Tibial nerve (tissue), 4 donors: ENCODE data around the gene SUCLG2. TPM values are rescaled to one million over a fixed set of nuclear protein-coding genes. Genes with fewer than 3 reads are reported as not detected.

Source experiments
- DNase-seq, 2 donors: peaks; one replicate each; pipeline ENCODE4 v3.0.0-alpha.2; 2019; ENCODE audit warnings: low spot score in 2 of 2
- H3K27ac ChIP-seq, 4 donors: fragments of 200-600 bp; sonication (generic) in 3 of 4; one replicate each; pipeline ENCODE4 v1.5.1; 2017 to 2019; ENCODE audit warnings: mild to moderate bottlenecking in 1 of 4
- H3K27me3 ChIP-seq, 2 donors: fragments of 200-600 bp; sonication (generic) in 1 of 2; one replicate each; pipeline versions ENCODE4 v1.5.1 to v1.6.0; 2017 to 2019
- H3K36me3 ChIP-seq, 3 donors: fragments of 200-600 bp; sonication (generic); one replicate each; pipeline ENCODE4 v1.5.1; 2018 to 2019
- H3K4me1 ChIP-seq, 4 donors: fragments of 200-600 bp; sonication (generic) in 3 of 4; one replicate each; pipeline ENCODE4 v1.5.1; 2017 to 2019
- H3K4me3 ChIP-seq, 4 donors: fragments of 200-600 bp; sonication (generic) in 3 of 4; one replicate each; pipeline ENCODE4 v1.5.1; 2017 to 2019; ENCODE audit warnings: mild to moderate bottlenecking in 1 of 4, moderate library complexity in 1 of 4
- H3K9me3 ChIP-seq, 4 donors: fragments of 200-600 bp; sonication (generic) in 3 of 4; one replicate each; pipeline ENCODE4 v1.5.1; 2017 to 2019
- EP300 ChIP-seq, 2 donors: sonication (generic); formaldehyde crosslinking; IDR thresholded peaks; one replicate each; pipeline ENCODE4 v1.6.1; 2017; ENCODE audit warnings: antibody characterized with exemption in 2 of 2, mild to moderate bottlenecking in 1 of 2
- POLR2A ChIP-seq, 2 donors: fragments of 450-650 bp; IDR thresholded peaks; one replicate each; pipeline ENCODE4 v1.6.1; 2017; ENCODE audit warnings: antibody characterized with exemption in 2 of 2, mild to moderate bottlenecking in 2 of 2, moderate library complexity in 2 of 2
- WGBS, 2 donors: methylation state at CpG; one replicate each; pipeline ENCODE4 v1.1.5; 2018; 5-methylcytosine and 5-hydroxymethylcytosine counted together
- total RNA-seq, 4 donors: library from RNA; depleted of rRNA; stranded (reverse); fragments of >200 nt; gene quantifications; one replicate each; pipeline ENCODE4 v1.1.0, GENCODE V29; 2016
- TF ChIP-seq, protein P1 (sequence below), 5 experiments: fragments of 200-600 bp in 3 of 5; fragments of 450-650 bp in 2 of 5; sonication (generic) in 3 of 5; IDR thresholded peaks; one replicate each; pipeline ENCODE4 v1.5.1; 2016 to 2019; ENCODE audit warnings: antibody characterized with exemption in 5 of 5, mild to moderate bottlenecking in 3 of 5, moderate library complexity in 2 of 5

Gene SUCLG2
- total RNA-seq, 4 donors from 2014 or later, result 28.0 to 52.8 (median 42.7) TPM

GRCh38 chr3:67561667-67562394, 92.6 kb downstream of the SUCLG2 start:
- no peaks in the 10 kb centered on the region for H3K36me3 ChIP-seq
- H3K4me3 ChIP-seq, result no peak overlapping the region
- no peaks in the 10 kb centered on the region for H3K9me3 ChIP-seq
- 71 to 73% methylated on average over 2 of the region's 2 CpGs for WGBS, 2 donors
- H3K27me3 ChIP-seq, result no peaks in the 10 kb centered on the region
- no peak overlapping the region for H3K27ac ChIP-seq
- no peak for DNase-seq
- TF ChIP-seq, protein P1, sequence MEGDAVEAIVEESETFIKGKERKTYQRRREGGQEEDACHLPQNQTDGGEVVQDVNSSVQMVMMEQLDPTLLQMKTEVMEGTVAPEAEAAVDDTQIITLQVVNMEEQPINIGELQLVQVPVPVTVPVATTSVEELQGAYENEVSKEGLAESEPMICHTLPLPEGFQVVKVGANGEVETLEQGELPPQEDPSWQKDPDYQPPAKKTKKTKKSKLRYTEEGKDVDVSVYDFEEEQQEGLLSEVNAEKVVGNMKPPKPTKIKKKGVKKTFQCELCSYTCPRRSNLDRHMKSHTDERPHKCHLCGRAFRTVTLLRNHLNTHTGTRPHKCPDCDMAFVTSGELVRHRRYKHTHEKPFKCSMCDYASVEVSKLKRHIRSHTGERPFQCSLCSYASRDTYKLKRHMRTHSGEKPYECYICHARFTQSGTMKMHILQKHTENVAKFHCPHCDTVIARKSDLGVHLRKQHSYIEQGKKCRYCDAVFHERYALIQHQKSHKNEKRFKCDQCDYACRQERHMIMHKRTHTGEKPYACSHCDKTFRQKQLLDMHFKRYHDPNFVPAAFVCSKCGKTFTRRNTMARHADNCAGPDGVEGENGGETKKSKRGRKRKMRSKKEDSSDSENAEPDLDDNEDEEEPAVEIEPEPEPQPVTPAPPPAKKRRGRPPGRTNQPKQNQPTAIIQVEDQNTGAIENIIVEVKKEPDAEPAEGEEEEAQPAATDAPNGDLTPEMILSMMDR (IDR thresholded peaks at IDR 0.05), result no peak
- no peak for TF ChIP-seq EP300 (IDR thresholded peaks at IDR 0.05)
- H3K4me1 ChIP-seq, result peaks cover 0 to 9% (median 0%) of the 10 kb centered on the region in 4 donors

GRCh38 chr3:67561266-67561665, 93.1 kb downstream of the SUCLG2 start:
- H3K4me3 ChIP-seq, result no peak overlapping the region
- H3K9me3 ChIP-seq, result no peaks in the 10 kb centered on the region
- H3K36me3 ChIP-seq, result no peaks in the 10 kb centered on the region
- H3K27me3 ChIP-seq, result no peaks in the 10 kb centered on the region
- peaks cover 0 to 9% (median 0%) of the 10 kb centered on the region in 4 donors for H3K4me1 ChIP-seq
- WGBS, 2 donors, result 0 to 2% methylated on average over 1 of the region's 1 CpG
- no peak for DNase-seq
- H3K27ac ChIP-seq, result no peak overlapping the region
- TF ChIP-seq, protein P1 (IDR thresholded peaks at IDR 0.05), result no peak
- TF ChIP-seq EP300 (IDR thresholded peaks at IDR 0.05), result no peak
- TF ChIP-seq POLR2A (IDR thresholded peaks at IDR 0.05), result no peak

- H3K27ac ChIP-seq, result no peak overlapping the region
- H3K4me1 ChIP-seq, result peaks cover 0 to 9% (median 0%) of the 10 kb centered on the region in 4 donors
- no peak for TF ChIP-seq POLR2A (IDR thresholded peaks at IDR 0.05)
- 90 to 94% methylated on average over 7 of the region's 7 CpGs for WGBS, 2 donors
- H3K9me3 ChIP-seq, result no peaks in the 10 kb centered on the region
- H3K4me3 ChIP-seq, result no peak overlapping the region
- H3K36me3 ChIP-seq, result no peaks in the 10 kb centered on the region
- no peak for DNase-seq
- no peaks in the 10 kb centered on the region for H3K27me3 ChIP-seq
Observed at GRCh38 chr3:67559029-67559605, 95.3 kb downstream of the SUCLG2 start.

DNA sequence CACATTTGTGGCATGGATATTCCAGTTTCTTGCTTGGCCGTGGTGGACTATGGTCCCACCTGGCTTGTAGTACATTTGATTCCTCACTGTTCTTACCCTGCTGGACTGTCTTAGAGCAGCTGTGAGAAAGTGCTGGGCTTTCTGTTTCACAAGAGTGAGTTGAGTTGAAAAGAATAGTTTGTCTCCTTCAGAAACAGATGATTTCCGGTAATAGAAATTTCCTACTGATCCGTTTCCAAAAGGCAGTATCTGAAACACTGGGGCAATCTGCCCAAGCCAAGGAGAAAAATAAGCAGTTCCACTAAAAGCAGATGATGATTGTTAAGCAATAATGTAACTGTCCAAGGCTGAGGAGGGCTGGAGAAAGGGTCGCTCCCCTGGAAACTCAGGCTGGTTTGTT, 96.0 kb downstream of the SUCLG2 start:
- WGBS, 2 donors, result 72 to 73% methylated on average over 4 of the region's 4 CpGs
- H3K27me3 ChIP-seq, result no peaks in the 10 kb centered on the region
- H3K4me1 ChIP-seq, result peaks cover 0 to 9% (median 0%) of the 10 kb centered on the region in 4 donors
- DNase-seq, result peak in 1 of 2 donors; percentile 48
- H3K9me3 ChIP-seq, result no peaks in the 10 kb centered on the region
- H3K27ac ChIP-seq, result peak overlapping the region in 1 of 4 donors; percentile 16
- TF ChIP-seq POLR2A (IDR thresholded peaks at IDR 0.05) (no peak), EP300 (IDR thresholded peaks at IDR 0.05) (peak in 1 of 2 donors; percentile 27)
- TF ChIP-seq, protein P1 (IDR thresholded peaks at IDR 0.05), result no peak
- H3K36me3 ChIP-seq, result no peaks in the 10 kb centered on the region
- H3K4me3 ChIP-seq, result no peak overlapping the region

GRCh38 chr3:67557848-67558355, 96.5 kb downstream of the SUCLG2 start:
- TF ChIP-seq EP300 (IDR thresholded peaks at IDR 0.05) (no peak), POLR2A (IDR thresholded peaks at IDR 0.05) (no peak)
- TF ChIP-seq, protein P1 (IDR thresholded peaks at IDR 0.05), result no peak

More at GRCh38 chr3:67557848-67558355, 96.5 kb downstream of the SUCLG2 start:
- Histone ChIP-seq H3K27me3 (no peaks in the 10 kb centered on the region), H3K9me3 (no peaks in the 10 kb centered on the region), H3K4me1 (peaks cover 0 to 9% (median 0%) of the 10 kb centered on the region in 4 donors), H3K4me3 (no peak overlapping the region), H3K36me3 (no peaks in the 10 kb centered on the region), H3K27ac (peak overlapping the region in 1 of 4 donors; percentile 16)
- WGBS, 2 donors, result 70 to 74% methylated on average over 3 of the region's 3 CpGs
- no peak for DNase-seq
